ENCODE measurements around the gene TNP1. TPM values are rescaled to one million over a fixed set of nuclear protein-coding genes. Genes with fewer than 3 reads are reported as not detected.

Gene TNP1
- total RNA-seq, 1 experiment from 2014 or later: not detected

DNA sequence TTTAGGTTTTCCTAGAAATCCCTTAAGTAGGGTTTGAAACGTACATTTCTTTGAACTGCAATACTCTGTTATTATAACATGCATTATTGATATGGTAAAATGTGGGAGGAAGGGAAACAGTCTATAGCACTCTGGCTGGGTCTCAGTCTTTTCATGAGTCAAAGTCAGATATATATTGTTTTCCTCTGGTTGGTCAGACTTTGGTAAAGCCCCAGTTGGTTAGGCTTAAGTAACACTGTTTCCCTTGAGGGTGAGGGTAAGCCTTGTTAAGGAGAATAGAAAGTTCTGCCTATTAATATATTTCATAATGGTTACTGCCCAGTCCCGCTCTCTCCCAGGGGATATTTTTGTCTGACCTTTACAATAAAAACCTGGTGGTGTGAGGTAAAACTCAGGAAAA is 44.7 kb upstream of the TNP1 start:
- no peak for DNase-seq (ENCODE audit: unreplicated experiment)
- Mint-ChIP-seq H3K4me1 (ENCODE audit: insufficient read depth, unreplicated experiment) (no peaks in the 10 kb centered on the region), H3K4me3 (ENCODE audit: unreplicated experiment) (no peak overlapping the region), H3K27ac (ENCODE audit: low read depth, unreplicated experiment) (no peak overlapping the region), H3K36me3 (ENCODE audit: insufficient read depth, unreplicated experiment) (no peaks in the 10 kb centered on the region), H3K9me3 (ENCODE audit: unreplicated experiment) (peaks cover 21% of the 10 kb centered on the region), H3K27me3 (ENCODE audit: insufficient read depth, unreplicated experiment) (peaks cover 17% of the 10 kb centered on the region)
- BruUV-seq (replicated peaks): no TSS peak
- ChIA-PET CTCF (no interaction called here), POLR2A (no interaction called here)
- intact Hi-C loops (cut with micrococcal nuclease): no loop called here
- TF ChIP-seq CTCF (IDR thresholded peaks at IDR 0.05; ENCODE audit: unreplicated experiment): no peak

DNA sequence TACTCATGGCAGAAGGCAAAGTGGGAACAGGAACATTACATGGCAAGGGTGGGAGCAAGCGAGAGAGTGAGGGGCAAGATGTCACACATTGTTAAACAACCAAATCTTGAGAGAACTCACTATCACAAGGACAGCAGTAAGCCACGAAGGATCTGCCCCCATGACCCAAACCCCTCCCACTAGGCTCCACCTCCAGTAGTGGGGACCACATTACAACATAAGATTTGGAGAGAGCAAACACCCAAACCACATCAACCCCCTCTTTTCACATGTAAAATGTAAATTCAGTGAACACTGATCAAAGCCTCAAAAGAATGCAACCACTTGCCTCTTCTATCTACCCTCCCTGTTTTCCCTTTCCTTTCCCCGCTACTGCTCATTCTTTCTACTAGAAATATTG is 43.6 kb upstream of the TNP1 start:
- intact Hi-C loops (cut with micrococcal nuclease): no loop called here
- CTCF ChIA-PET: no interaction called here
- Mint-ChIP-seq H3K27me3 (ENCODE audit: insufficient read depth, unreplicated experiment) (peaks cover 17% of the 10 kb centered on the region), H3K27ac (ENCODE audit: low read depth, unreplicated experiment) (no peak overlapping the region), H3K36me3 (ENCODE audit: insufficient read depth, unreplicated experiment) (no peaks in the 10 kb centered on the region), H3K4me1 (ENCODE audit: insufficient read depth, unreplicated experiment) (no peaks in the 10 kb centered on the region), H3K9me3 (ENCODE audit: unreplicated experiment) (peaks cover 21% of the 10 kb centered on the region), H3K4me3 (ENCODE audit: unreplicated experiment) (no peak overlapping the region)
- no peak for TF ChIP-seq CTCF (IDR thresholded peaks at IDR 0.05; ENCODE audit: unreplicated experiment)
- POLR2A ChIA-PET: no interaction called here
- BruUV-seq (replicated peaks): no TSS peak
- no peak for DNase-seq (ENCODE audit: unreplicated experiment)

DNA sequence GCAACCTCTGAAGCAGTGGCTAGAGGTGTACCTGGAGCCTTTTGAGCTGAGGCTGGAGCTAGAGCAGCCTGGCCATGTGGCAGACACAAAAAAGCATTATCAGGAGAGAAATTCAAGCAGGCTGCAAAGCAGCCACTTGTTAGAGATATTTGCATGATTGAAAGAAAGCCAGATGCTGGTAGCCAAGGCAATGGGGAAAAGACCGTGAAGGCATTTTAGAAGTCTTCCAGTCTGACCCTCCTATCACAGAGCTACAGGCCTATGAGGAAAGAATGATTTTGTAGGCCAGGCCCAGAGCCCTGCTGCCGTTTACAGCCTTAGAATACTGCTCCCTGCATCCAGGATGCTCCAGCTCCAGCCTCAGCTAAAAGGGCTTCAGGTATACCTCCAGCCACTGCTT is 41.4 kb upstream of the TNP1 start:
- H3K27me3 Mint-ChIP-seq (ENCODE audit: insufficient read depth, unreplicated experiment): peaks cover 17% of the 10 kb centered on the region
- no TSS peak for BruUV-seq (replicated peaks)
- no peaks in the 10 kb centered on the region for H3K4me1 Mint-ChIP-seq (ENCODE audit: insufficient read depth, unreplicated experiment)
- H3K27ac Mint-ChIP-seq (ENCODE audit: low read depth, unreplicated experiment): no peak overlapping the region
- DNase-seq (ENCODE audit: unreplicated experiment): no peak
- intact Hi-C loops (cut with micrococcal nuclease): no loop called here
- peaks cover 21% of the 10 kb centered on the region for H3K9me3 Mint-ChIP-seq (ENCODE audit: unreplicated experiment)
- ChIA-PET POLR2A (no interaction called here), CTCF (interaction anchor here (0.6 kb wide), 1 partner anchor 14 kb away, joined by 3 read pairs; no protein-coding TSS in a partner anchor)
- TF ChIP-seq CTCF (IDR thresholded peaks at IDR 0.05; ENCODE audit: unreplicated experiment): no peak
- no peaks in the 10 kb centered on the region for H3K36me3 Mint-ChIP-seq (ENCODE audit: insufficient read depth, unreplicated experiment)
- no peak overlapping the region for H3K4me3 Mint-ChIP-seq (ENCODE audit: unreplicated experiment)

DNA sequence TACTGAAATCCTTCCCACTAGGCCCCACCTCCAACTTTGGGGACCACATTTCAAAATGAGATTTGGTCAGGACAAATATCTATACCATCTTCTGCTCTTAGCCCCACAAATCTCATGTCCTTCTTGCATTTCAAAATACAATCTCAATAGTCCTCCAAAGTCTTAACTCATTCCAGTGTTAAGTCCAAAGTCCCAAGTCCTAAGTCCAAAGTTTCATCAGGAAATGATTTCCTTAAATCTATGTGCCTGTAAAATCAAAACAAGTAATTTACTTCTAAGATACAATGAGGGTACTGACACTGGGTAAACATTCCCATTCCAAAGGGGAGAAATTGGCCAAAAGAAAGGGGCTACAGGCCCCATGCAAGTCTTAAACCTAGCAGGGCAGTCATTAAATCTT is 40.5 kb upstream of the TNP1 start:
- TF ChIP-seq CTCF (IDR thresholded peaks at IDR 0.05; ENCODE audit: unreplicated experiment): no peak
- Mint-ChIP-seq H3K36me3 (ENCODE audit: insufficient read depth, unreplicated experiment) (no peaks in the 10 kb centered on the region), H3K27ac (ENCODE audit: low read depth, unreplicated experiment) (no peak overlapping the region), H3K27me3 (ENCODE audit: insufficient read depth, unreplicated experiment) (peaks cover 17% of the 10 kb centered on the region), H3K9me3 (ENCODE audit: unreplicated experiment) (peaks cover 21% of the 10 kb centered on the region), H3K4me3 (ENCODE audit: unreplicated experiment) (no peak overlapping the region), H3K4me1 (ENCODE audit: insufficient read depth, unreplicated experiment) (no peaks in the 10 kb centered on the region)
- DNase-seq (ENCODE audit: unreplicated experiment): no peak
- intact Hi-C loops (cut with micrococcal nuclease): no loop called here
- ChIA-PET POLR2A (no interaction called here), CTCF (no interaction called here)
- no TSS peak for BruUV-seq (replicated peaks)

Measured in MCF 10A (cell line).